GM21390 (cell line): ENCODE data around the gene PTS.
"Not testable (repeated sequence)": the region's sequence is repeated elsewhere in the genome, so short reads cannot be mapped to it uniquely, and the experiment has no call there.

Experiments
- ATAC-seq: cut with Tn5 transposase; IDR thresholded peaks from one replicate; pipeline ENCODE4 v1.9.1; 2021; ENCODE audit not compliant: unreplicated experiment

The PTS gene

DNA sequence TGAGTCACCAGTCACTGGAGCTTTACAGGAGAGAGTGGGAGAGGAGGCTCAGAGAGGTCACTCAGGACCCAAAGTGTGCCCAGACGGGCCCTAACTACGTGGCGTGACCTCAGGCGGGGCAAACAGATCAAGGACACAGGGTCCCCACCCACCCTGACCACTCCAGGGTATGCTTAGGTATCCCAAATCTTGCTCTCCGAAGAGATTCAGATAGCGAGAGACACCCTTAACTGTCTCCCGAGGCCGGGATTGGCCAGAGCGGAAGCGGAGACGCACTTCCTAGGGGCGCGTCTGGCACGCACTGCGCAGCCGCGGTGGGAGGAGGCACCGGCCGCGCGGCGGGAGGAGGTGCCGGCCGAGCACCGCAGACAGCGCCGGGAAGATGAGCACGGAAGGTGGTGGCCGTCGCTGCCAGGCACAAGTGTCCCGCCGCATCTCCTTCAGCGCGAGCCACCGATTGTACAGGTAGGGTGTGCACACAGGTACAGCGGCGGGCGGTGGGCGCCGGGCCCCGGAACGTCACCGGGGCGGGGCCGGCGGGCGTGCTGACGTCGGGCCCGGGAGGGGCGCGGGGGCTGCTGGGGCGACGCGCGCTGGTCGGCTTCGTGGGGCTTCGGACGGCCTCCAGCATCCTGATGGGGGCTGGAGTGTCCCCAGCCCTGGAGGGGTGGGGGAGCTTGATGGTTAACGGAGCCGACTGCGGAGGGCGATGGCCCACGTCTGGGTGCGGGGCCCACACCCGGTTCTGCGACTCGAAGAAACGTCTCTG lies at the start of gene PTS:
PTS (plus strand) TSS at position 367 of the 769 bp plus-strand sequence; CDS start at position 383, 16 bp downstream.
- ATAC-seq: peak; percentile 95

- no peak for ATAC-seq
Observed at GRCh38 chr11:112177589-112177988, 48.6 kb upstream of the PTS start.

GRCh38 chr11:112178428-112178827 lies 47.8 kb upstream of the PTS start:
- no peak for ATAC-seq

GRCh38 chr11:112178936-112179335 lies 47.3 kb upstream of the PTS start:
- ATAC-seq: no peak

GRCh38 chr11:112179601-112180000 lies 46.6 kb upstream of the PTS start:
- ATAC-seq: peak; percentile 74

DNA sequence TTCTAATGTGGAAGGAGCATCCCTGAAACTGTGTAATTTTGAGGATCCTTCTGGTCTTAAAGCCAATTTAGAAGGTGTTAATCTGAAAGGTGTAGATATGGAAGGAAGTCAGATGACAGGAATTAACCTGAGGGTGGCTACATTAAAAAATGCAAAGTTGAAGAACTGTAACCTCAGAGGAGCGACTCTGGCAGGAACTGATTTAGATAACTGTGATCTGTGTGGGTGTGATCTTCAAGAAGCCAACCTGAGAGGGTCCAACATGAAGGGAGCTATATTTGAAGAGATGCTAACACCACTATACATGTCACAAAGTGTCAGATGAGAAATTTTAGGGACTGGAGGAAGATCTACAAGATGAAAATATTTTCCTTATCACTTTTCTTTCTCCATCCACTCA lies 43.4 kb upstream of the PTS start:
- ATAC-seq: no peak

- ATAC-seq: no peak
Observed at GRCh38 chr11:112185883-112186282, 40.3 kb upstream of the PTS start.

- no peak for ATAC-seq
Observed at GRCh38 chr11:112186304-112186703, 39.9 kb upstream of the PTS start.

DNA sequence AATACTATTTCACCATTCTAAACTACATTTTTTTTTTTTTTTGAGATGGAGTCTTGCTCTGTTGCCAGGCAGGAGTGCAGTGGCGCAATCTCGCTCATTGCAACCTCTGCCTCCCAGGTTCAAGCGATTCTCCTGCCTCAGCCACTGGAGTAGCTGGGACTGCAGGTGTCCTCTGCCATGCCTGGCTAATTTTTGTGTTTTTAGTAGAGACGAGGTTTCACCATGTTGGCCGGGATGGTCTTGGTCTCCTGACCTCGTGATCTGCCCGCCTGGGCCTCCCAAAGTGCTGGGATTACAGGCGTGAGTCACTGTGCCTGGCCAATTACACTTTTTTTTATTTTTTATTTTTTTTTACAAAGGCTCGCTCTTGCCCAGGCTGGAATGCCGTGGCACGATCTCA lies 31.1 kb upstream of the PTS start:
- not testable (repeated sequence) for ATAC-seq

DNA sequence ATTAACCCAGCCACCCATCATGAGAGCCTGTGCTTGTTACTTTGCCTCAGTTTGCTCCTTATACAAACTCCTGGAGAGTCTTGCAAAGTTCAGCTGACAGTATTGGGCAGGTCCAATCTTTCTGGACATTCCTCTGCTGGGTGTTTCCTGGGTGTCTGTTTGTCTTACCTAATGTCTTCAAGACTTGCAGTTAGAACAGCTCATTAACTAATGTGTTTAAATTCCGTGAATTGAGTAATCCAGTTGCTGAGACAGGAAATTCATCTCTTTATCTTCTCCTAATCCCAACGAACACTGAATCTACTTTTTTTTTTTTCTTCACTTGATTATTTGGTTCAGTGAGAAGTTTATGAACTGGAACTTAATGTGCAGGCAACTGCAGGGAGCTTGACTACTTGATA lies 30.3 kb upstream of the PTS start:
- no peak for ATAC-seq

DNA sequence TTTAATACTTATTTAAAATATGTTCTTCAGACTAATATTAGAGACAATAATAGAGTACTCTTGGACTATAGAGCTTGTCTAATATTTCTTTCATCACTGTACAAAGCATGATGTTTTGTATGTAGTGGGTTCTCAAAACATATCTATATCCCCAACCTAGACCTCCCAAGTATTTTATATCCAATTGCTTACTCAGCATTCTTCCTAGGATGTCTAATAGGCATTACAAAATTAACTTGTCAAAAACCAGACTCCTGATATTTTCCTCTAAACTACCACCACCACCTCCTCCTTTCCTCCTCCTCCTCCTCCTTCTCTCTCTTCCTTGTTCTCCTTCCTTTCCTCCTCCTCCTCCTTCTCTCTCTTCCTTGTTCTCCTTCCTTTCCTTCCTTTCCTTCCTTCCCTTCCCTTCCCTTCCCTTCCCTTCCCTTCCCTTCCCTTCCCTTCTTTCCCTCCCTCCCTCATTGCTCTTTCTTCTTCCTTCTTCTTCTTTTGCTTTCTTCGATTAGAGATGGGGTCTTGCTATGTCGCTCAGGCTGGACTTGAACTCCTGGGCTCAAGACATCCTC lies 29.6 kb upstream of the PTS start:
- ATAC-seq: no peak

DNA sequence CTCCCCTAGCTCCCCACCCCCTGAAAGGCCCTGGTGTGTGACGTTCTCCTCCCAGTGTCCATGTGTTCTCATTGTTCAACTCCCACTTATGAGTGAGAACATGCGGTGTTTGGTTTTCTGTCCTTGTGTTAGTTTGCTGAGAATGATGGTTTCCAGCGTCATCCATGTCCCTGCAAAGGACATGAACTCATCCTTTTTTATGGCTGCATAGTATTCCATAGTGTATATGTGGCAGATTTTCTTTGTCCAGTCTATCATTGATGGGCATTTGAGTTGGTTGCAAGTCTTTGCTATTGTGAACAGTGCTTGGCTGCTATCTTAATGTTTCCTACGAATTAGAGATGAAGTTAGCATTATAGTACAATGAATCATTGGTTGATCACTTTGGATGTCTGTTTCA lies 27.1 kb upstream of the PTS start:
- ATAC-seq: not testable (repeated sequence)

- no peak for ATAC-seq
Observed at GRCh38 chr11:112200252-112200651, 26.0 kb upstream of the PTS start.

- ATAC-seq: no peak
Observed at GRCh38 chr11:112206071-112206470, 20.2 kb upstream of the PTS start.

GRCh38 chr11:112210890-112211289 lies 15.3 kb upstream of the PTS start:
- ATAC-seq: no peak

- ATAC-seq: no peak
Observed at GRCh38 chr11:112211536-112211935, 14.7 kb upstream of the PTS start.

- ATAC-seq: no peak
Observed at GRCh38 chr11:112212290-112212689, 13.9 kb upstream of the PTS start.

DNA sequence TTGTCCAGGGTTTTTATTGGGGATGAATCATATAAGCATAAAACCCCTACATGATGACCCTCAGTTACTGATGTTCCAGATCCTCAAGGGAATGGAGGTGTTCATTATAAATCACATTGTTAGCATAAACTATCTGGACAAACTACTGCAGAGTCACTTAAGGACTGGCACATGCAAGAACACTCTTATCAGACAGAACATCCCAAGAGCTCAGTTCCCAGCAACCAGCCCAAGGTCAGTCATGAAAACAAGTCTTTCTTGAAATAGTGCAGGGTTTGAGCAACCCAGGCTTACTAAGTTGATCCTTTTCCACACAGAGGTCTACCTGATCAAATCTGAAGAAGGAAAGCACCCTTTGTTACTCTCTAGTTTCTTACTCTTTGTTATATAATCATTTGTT lies 13.5 kb upstream of the PTS start:
- no peak for ATAC-seq

- ATAC-seq: no peak
Observed at GRCh38 chr11:112213753-112214152, 12.5 kb upstream of the PTS start.

DNA sequence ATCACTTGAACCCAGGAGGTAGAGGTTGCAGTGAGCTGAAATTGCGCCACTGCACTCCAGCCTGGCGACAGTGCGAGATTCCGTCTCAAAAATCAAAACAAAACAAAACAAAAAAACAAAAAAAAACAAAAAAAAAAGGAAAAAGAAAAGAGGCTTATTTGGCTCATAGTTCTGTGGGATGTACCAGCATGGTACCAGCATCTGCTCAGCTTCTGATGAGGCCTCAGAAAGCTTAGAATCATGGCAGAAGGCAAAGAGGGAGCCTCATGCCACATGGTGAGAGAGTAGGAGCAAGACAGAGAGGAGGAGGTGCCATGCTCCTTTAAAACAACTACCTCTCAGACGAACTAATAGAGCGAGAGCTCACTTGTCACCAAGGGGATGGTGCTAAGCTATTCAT lies 10.6 kb upstream of the PTS start:
- no peak for ATAC-seq

DNA sequence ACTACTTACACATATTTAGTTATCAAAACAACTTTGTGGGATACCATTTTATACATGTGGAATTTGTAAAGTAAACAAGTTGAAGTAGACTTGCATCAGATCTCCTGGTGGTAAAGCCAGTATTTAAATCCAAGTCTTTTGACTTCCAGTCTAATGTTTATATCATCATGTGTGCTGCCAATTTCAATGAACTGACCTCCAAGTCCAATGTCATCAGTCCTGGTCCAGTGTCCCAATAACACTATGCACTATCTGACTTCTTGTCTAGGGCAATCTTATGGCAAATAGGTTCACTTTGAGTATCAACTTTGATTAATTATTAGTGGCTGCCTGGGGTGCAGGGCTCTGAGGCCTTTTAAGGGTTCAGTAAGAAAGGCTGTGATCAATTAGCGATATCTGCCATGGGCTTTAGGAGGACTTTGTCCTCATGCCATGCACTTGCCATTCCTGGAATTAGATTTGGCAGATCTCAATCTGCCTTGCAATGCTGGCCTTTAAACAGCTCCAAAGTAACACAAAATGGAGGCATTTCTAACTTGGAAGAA lies 9.6 kb upstream of the PTS start:
- no peak for ATAC-seq

GRCh38 chr11:112219476-112220232 lies 6.6 kb upstream of the PTS start:
- peak; percentile 98 for ATAC-seq
